ENCODE measurements around the gene MRPL53.

The MRPL53 gene

GRCh38 chr2:74447230-74447999, 25.1 kb downstream of the MRPL53 start:
- DNase-seq: no peak

GRCh38 chr2:74444498-74445318, 27.8 kb downstream of the MRPL53 start:
- no peak for DNase-seq

- peak; percentile 34 for DNase-seq
Measured at GRCh38 chr2:74442483-74443297, 29.8 kb downstream of the MRPL53 start.

- peak; percentile 63 for DNase-seq
Measured at GRCh38 chr2:74441690-74442482, 30.6 kb downstream of the MRPL53 start, which contains the start of gene RTKN. TSS of gene RTKN (minus strand) at chr2:74441937. CDS start at chr2:74441816, 121 bp downstream.

- DNase-seq: no peak
Measured at GRCh38 chr2:74441170-74441689, 31.2 kb downstream of the MRPL53 start.

GRCh38 chr2:74440378-74441169, 31.9 kb downstream of the MRPL53 start:
- DNase-seq: peak; percentile 91

- no peak for DNase-seq
Measured at GRCh38 chr2:74439803-74440377, 32.6 kb downstream of the MRPL53 start.

GRCh38 chr2:74439373-74439772, 33.1 kb downstream of the MRPL53 start:
- no peak for DNase-seq

GRCh38 chr2:74438248-74438647, 34.2 kb downstream of the MRPL53 start:
- DNase-seq: no peak

- DNase-seq: no peak
Measured at GRCh38 chr2:74436848-74437695, 35.4 kb downstream of the MRPL53 start.

GRCh38 chr2:74436111-74436805, 36.2 kb downstream of the MRPL53 start:
- DNase-seq: peak; percentile 45

GRCh38 chr2:74430502-74430901, 42.0 kb downstream of the MRPL53 start:
- DNase-seq: no peak

- DNase-seq: no peak
Measured at GRCh38 chr2:74429487-74430451, 42.7 kb downstream of the MRPL53 start.

GRCh38 chr2:74428675-74429074, 43.8 kb downstream of the MRPL53 start:
- DNase-seq: no peak

- no peak for DNase-seq
Measured at GRCh38 chr2:74427551-74427950, 44.9 kb downstream of the MRPL53 start.

- no peak for DNase-seq
Measured at GRCh38 chr2:74426181-74426758, 46.2 kb downstream of the MRPL53 start.

GRCh38 chr2:74425523-74425922, 47.0 kb downstream of the MRPL53 start:
- DNase-seq: no peak
